RWPE1 (cell line): ENCODE data around the gene PTPRE.

ENCODE experiments used
- CTCF ChIA-PET: fragments of 350-600 bp; sonication (Branson Sonifier 250); formaldehyde crosslinking; extraction: SDS; loops from one replicate; lab custom pipeline; 2021; lab: Yijun Ruan, JAX
- POLR2A ChIA-PET: fragments of 400-600 bp; formaldehyde crosslinking; extraction: SDS; loops from one replicate; lab custom pipeline; 2020; ENCODE audit warnings: antibody characterized with exemption; ENCODE audit not compliant: low non-redundant PET; lab: Yijun Ruan, JAX
- DNase-seq: peaks from one replicate; pipeline ENCODE4 v3.0.0; 2012; ENCODE audit warnings: low spot score
- H3K27ac ChIP-seq: fragments of 450-650 bp; 2 replicates; pipeline ENCODE4 v1.5.1; 2017
- TF ChIP-seq, protein P1 (sequence below): fragments of 450-650 bp; conservative IDR thresholded peaks from 2 replicates; pipeline ENCODE4 v1.5.1; 2017; ENCODE audit warnings: low read depth, mild to moderate bottlenecking

PTPRE gene

DNA sequence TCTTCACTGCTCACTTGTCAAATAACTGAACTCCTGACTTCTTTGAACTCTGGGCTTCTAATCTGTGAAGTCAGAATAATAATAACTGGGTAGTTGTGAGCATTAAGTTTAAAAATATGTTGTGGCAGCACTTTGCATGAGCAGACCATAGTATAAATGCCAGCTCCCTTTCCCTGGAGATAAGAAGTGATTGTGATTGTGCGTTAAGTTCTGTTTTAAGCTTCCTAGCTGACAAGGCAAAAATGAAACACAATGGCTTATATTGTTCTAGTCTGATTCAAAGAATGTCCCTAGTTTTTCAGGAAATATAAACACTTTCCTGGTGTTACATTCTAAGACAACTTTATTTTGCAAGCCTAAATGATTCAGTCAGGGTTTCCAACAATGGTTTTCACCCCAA is 61.8 kb downstream of the PTPRE start:
- no peak overlapping the region for H3K27ac ChIP-seq
- ChIA-PET CTCF (interaction anchor here (0.7 to 1.3 kb wide), 2 partner anchors 18 to 43 kb away, joined by 3 read pairs; no protein-coding TSS in a partner anchor), POLR2A (no interaction called here)
- no peak for DNase-seq
- TF ChIP-seq, protein P1, sequence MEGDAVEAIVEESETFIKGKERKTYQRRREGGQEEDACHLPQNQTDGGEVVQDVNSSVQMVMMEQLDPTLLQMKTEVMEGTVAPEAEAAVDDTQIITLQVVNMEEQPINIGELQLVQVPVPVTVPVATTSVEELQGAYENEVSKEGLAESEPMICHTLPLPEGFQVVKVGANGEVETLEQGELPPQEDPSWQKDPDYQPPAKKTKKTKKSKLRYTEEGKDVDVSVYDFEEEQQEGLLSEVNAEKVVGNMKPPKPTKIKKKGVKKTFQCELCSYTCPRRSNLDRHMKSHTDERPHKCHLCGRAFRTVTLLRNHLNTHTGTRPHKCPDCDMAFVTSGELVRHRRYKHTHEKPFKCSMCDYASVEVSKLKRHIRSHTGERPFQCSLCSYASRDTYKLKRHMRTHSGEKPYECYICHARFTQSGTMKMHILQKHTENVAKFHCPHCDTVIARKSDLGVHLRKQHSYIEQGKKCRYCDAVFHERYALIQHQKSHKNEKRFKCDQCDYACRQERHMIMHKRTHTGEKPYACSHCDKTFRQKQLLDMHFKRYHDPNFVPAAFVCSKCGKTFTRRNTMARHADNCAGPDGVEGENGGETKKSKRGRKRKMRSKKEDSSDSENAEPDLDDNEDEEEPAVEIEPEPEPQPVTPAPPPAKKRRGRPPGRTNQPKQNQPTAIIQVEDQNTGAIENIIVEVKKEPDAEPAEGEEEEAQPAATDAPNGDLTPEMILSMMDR: no peak

DNA sequence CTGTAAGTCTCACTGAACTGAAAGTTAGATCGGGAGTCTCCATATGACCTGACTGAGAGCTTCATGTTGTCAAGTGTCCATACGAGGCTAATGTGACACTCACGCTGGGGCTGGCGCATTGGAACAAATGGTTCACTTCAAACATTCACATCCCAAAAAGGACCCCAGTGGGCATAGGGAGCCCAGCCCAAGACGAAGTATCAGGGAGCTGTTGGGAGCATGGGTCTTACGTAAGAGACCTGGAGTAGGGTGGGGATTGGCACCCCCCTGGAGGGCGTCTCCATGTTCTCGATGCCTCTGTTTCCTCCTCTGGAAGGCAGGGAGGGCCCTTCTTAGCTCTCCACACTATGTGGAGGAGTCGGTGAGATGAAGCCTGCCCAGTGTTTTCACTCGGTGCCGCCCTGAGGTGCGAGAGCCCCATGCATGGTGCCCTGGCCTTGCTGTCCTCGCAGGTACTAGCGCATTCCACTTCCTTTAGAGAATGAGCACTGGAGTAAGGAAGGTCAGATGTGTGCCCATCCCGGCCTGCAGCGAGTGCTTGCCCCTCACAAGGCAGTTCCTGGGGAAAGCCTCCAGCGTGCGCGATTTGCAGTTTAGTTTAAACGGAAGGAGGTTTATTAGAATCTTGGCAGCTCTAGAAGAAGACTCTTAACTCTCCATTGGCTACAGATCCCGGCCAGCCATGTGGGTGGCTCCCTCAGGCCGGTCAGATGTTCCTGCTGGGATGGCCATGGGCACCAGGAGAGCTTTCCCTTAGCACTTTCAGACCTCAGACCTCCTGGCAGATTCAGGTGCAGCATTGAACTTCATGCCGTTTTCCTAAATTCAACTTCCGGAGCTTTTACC is 64.4 kb downstream of the PTPRE start:
- ChIA-PET CTCF (interaction anchor here (0.7 to 1.4 kb wide), 2 partner anchors 40 to 64 kb away, joined by 3 to 5 read pairs; partner anchors contain the start of gene PTPRE), POLR2A (interaction anchor here (0.5 kb wide), 1 partner anchor 44 kb away, joined by 6 read pairs; no protein-coding TSS in a partner anchor)
- TF ChIP-seq, protein P1: no peak
- no peak overlapping the region for H3K27ac ChIP-seq
- no peak for DNase-seq

DNA sequence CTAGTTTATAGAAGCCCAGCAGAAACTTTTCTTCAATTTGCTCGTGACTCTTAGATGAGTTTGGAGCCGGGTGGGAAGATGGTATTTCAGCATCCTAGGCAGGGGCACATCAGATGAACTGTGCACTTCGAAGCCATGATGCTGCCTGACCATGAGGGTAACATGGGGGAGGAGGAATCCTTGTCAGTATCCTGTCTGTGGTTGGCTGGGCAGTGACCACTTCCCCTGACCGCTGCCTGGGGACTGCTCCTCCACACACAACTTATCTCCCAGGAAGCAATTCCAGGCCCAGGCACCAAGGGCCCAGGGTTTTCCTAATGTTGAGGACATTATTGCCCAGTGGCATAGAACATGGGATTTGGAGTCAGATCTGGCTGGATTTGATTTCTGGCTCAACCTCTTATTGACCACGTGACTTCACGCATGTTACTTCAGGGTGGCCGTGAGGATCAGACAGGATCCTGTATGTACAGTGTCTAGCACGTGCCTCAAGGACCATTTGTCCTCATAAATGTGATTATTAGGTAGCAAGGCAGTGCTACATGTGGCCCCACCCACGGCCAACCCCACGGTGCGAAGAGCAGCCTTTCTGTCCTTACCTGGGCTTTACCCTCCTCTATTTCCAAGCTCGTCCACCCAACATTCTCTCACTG is 65.2 kb downstream of the PTPRE start:
- DNase-seq: no peak
- H3K27ac ChIP-seq: no peak overlapping the region
- ChIA-PET CTCF (interaction anchor here (1.4 kb wide), 1 partner anchor 65 kb away, joined by 5 read pairs; the partner anchor contains the start of gene PTPRE), POLR2A (no interaction called here)
- TF ChIP-seq, protein P1: no peak

DNA sequence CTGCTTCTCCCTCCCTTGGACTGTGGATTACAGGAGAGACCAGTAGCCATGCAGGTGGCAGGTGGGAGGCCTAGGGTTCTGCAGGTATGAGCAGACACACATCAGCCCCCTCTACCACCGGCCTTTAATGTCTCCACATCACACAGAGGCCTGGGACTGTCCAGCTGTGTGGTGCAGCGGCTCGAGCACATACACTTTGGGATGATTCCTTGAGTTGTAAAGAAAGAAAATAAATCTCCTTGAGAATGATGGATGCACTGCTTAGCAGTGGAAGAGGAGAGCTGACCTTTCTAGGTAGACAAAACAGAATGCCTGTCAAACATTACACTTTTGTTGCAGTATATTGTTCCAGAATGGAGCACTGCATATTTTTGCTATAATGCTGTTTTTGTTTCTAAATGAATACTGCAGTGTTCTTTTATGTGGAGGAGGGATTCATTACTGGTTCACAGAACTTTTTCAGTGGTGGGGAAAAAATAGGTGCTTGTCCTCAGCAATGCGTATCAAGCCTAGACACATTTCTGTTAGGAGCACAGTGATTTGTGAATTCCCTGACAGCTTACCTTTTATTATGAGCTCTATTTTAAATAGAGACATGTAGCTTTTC is 66.0 kb downstream of the PTPRE start:
- ChIA-PET CTCF (no interaction called here), POLR2A (no interaction called here)
- TF ChIP-seq, protein P1: no peak
- no peak overlapping the region for H3K27ac ChIP-seq
- no peak for DNase-seq

DNA sequence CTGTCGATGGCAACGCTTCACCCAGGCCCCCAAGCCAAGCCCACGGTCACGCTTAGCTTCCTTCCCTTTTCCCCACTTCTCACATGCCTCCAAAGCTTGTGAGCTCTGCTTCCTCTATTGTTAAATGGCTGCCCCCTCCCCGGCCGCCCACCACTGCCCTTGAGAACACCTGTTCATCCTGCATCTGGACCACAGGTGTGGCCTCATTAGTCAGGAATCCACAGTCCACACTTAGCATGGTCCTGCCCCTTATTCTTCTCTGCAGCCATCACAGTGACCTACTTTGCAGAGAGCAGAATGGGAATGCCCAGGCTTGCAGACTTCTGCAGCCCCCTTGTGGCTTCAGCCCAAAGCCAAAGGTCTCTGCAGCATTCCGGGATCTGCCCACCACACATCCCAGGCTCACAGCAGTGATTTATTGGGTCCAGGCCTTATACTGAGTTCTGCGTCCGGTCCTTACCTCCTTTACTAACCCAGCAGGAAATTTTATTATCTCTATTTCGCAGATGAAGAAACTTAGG is 66.9 kb downstream of the PTPRE start:
- TF ChIP-seq, protein P1: no peak
- DNase-seq: no peak
- ChIA-PET CTCF (no interaction called here), POLR2A (interaction anchor here (0.6 kb wide), 1 partner anchor 9 kb away, joined by 4 read pairs; no protein-coding TSS in a partner anchor)
- H3K27ac ChIP-seq: no peak overlapping the region

DNA sequence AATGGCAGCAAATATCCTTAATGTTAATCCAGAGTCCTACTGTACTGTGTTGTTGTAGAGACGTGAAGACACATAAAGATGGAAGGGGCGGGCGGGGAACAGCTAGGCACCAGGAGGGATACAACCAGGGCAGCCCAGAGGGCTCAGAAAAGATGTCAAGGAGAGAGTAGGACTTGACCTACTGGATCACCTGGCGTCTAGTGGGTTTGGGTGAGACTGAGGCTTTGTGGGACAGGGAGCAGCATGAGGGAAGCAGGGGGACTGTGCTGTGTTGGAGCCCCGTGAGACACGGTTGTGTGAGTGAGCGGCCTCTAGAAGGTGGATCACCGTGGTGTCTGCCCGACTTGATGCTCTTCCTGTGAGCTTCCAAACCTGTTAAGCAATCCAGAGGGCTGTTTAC is 68.0 kb downstream of the PTPRE start:
- CTCF ChIA-PET: interaction anchor here (0.9 to 1.0 kb wide), 2 partner anchors 13 to 68 kb away, joined by 3 read pairs; partner anchors contain the start of gene PTPRE
- DNase-seq: no peak
- TF ChIP-seq, protein P1: no peak
- POLR2A ChIA-PET: no interaction called here
- no peak overlapping the region for H3K27ac ChIP-seq
